IPS DF 4.7 (cell line): ENCODE data around the gene MEX3A.
"Not testable (repeated sequence)": the region's sequence is repeated elsewhere in the genome, so short reads cannot be mapped to it uniquely, and the experiment has no call there.

ENCODE experiments used
- DNase-seq: peaks from one replicate; pipeline ENCODE4 v3.0.0-alpha.2; 2013; ENCODE audit warnings: low spot score; ENCODE audit errors: extremely low read depth

MEX3A gene

DNA sequence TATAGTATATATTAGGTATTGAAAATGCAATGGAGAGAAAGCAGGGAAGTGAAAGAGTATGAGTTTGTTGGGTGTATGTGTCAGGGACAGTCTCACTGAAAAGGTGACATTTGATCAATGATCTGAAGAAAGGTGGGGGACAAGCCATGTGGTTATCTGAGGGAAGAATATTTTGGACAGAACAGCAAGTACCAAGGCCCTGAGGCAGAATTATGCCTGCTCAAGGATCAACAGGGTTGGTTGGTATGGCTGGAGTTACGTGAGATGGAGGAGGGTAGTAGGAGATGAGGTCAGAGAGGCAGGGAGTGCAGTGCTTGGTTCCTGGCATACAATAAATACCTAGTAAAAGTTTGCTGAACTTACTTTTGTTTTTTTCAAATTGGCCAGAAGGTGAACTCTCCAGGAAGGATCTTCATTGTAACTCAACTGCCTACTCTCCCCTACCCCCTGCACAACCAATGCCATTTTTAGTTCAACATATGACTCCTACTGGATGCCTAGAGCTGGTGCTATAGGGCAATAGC lies 25.9 kb downstream of the MEX3A start:
- no peak for DNase-seq

DNA sequence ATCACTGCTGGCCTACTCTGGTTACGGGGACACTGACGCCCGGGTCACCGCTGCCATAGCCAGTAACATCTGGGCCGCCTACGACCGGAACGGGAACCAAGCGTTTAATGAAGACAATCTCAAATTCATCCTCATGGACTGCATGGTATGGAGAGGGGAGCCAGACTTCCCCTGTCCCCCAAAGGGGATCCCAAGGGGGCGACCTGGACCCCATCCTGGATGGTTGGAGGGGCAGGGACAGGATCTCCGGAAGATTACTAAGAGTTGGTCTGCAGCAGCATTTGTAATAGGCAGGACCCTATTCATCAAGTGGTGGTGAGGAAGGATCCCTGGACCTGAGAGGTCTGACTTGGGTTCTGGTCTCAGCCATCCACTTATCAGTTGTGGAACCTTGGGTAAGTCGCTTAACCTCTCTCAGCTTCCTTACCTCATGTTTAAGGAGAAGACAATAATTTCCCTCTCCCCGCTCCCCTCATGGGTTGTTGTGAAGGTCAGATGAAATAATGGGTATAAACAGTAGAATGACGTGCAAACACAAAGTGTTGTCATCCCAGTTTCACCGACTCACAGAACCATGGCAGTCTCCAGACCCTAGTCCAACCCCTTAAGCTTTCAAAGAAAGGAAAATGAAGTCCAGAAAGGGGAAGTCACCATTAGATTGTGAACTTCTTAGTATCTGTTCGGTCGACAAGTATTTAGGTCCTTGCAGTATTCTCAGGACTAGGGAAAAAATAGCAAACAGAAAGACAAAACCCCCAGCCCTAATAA lies 26.8 kb downstream of the MEX3A start:
- no peak for DNase-seq

DNA sequence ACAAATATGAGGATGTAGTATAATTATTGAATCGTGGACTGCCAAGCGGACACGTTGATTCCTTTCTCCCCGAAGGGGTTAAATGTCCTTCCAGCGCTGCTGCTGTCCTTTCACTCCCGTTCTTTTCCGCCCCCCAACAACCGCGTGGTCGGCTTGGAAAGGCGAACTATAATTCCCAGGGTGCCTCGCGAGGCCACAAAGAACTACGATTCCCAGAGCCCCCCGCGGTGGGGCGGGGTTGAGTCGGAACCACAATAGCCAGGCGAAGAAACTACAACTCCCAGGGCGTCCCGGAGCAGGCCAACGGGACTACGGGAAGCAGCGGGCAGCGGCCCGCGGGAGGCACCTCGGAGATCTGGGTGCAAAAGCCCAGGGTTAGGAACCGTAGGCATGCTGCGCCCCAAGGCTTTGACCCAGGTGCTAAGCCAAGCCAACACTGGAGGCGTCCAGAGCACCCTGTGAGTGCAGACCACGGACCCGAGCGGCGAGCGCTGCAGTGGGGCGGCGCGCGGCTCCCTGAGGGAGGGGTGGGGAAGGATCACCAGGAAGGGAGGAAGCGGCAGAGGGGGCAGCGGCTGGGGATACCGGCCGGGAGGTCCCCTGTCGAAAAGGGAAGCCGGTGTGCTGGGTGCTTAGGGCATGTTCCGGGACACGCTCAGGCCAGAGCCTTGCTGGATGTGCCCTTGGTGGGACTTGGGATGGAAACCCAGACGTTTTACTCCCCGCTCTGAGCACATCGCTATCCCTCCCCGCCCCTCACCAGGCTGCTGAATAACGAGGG lies 27.6 kb downstream of the MEX3A start, which contains the start of gene LAMTOR2:
LAMTOR2 (plus strand) TSS at position 283 of the 781 bp plus-strand sequence; CDS start at position 391, 108 bp downstream.
- peak; percentile 92 for DNase-seq

DNA sequence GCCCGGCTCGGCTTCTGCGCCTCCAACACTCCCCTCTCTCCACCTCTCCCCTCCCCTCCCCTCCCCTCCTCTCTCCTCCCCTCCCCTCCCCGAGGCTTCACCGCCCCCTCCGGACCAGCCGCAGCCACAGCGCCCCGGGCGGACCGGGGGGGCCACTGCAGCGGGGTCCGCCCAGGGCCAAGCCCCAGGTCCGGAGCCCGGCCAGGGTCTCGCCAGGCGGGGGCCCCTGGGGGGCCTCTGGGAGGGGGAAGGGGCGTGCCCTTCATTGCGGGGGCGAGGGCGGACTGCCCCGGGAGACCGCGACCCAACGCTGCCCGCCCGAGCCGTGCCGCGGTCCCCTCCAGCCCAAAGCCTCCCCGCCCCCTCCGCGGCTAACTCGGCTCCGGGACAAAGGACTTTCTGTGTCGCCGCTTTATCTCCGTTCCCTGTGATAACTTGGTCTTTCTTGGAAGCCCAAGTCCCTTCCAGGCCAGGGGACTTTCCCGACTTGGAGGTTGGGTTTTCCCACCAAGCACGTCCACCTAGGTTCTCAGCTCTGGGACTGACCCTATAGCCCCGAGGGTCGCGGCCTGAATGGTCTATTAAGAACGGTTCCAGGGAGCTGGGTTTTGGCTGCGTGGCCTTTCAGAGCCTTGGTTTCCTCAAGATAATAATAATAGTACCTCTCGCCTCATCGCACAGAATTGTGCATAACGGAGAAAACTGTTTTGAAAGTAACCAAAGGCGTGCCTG lies 28.3 kb downstream of the MEX3A start, which contains the start of gene UBQLN4:
UBQLN4 (minus strand) TSS at position 31 of the 732 bp plus-strand sequence. CDS start 97 bp downstream, outside the sequence.
- no peak for DNase-seq

DNA sequence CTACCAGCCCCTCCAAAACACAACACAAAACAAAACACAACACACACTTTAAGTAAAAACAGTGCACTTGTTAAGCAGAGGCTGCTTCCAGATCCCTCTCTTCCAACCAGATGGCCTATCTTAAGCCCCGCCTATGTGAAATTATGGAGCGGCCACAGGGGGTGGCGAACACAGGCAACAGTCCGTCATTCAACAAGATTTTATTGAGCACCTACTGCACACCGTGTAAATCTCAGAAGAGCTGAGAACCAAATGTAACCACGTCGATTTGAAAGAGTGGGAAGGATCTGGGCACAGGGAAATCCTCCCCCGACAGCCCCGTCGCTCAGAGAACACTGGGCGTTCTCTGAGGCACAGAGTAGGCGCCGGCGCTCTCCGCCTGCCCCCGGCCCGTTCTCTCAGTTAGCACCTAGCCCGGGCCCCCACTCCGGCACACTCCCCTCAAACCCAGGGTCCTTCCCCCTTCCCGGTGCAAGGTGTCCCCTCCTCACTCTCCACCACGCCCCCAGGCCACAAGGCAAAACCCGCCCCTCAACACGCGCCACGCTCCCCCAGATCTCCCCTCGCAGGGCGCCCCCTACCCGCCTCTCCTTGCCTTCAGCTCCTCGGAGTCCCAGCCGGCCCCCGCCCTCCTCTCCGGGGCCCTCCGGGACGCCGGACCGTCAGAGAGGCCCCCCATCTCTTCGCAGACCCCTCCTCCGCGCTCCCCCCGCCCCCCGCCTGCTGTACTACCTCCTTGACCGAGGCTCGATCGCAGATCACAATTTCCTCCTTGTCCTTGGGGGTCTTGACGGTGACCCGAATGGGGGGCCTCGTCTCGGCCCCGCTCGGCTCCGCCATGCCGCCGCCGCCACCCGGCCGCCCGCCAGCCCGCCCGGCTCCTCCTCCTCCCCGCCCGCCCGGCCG lies 29.1 kb downstream of the MEX3A start:
- no peak for DNase-seq

DNA sequence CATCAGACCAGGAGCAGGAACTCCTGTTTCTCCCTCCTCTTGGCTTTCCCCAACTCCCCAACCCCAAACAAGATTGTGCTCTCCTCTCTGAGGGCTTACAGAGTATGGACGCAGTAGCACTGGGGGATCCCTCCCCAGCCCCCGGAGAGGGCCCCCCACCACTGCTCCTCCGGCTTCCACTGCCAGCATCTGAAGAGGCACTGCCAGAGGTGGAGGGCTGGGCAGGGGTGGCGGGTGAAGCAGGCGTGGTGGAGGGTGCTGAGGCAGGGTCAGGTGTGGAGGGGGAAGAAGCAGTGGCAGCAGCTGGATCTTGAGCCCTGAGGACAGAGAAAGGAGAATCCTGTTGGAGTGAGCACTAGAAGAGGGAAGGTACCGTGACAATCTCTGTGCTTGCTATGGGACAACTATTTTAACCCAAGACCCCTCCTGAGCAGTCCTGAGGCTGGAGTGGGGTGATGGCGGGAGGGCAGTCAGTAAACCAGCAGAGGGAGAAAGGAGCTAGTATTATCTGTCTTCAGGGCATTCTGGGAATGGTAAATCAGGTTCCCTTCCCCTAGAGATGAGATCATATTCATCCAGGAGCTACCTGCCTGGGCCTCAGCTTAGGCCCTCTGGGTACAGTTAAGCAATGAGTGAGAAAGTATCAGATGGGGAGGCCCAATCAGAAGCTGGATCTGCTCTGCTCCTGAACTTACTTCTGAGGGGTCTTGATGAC lies 31.1 kb downstream of the MEX3A start:
- DNase-seq, result no peak

DNA sequence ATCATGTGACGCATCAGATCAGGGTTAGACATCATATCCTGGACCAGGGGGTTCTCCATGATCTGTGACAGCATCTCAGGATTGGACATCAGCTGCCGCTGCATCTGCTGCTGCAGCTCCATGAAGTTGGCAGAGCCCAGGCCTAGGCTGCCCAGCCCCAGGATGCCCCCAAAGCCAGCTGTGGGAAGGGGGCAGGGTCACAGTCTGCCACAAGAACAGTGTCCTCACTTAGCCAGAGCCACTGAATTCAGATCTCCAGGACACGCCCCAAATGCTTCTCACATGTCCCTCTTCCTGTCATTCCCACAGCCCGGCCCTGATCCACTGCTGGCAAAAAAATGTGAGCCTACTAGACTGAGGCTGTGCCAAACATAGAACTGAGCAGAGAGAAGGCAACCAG lies 31.9 kb downstream of the MEX3A start:
- DNase-seq, result no peak

DNA sequence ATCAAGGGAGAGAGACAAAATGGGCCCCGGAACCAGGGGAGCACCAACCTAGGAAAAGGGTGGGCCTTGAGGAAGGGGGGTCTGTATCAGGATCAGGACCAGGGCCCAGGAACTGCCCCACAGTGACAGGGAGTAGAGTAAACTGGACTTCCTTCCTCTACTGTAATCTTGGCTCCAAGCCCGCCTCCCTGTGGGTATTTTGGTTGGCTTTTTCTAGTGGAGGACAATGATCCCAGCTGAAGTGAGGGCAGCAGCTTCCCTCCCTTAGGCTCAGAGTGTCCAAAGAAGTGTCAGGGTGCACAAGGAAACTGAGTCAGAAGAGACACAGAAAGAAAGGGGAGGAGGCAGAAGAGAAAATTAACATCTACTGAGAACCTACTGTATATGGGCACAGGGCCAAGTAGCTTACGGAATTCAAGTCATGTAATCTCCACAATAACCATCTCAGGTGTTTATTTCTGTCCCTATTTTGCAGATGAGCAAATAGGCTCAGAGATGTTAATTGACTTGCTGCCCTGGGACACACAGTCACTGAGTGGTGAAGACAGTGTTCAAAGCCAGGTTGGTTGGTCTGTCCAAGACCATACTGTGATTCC lies 33.5 kb downstream of the MEX3A start:
- DNase-seq, result no peak

DNA sequence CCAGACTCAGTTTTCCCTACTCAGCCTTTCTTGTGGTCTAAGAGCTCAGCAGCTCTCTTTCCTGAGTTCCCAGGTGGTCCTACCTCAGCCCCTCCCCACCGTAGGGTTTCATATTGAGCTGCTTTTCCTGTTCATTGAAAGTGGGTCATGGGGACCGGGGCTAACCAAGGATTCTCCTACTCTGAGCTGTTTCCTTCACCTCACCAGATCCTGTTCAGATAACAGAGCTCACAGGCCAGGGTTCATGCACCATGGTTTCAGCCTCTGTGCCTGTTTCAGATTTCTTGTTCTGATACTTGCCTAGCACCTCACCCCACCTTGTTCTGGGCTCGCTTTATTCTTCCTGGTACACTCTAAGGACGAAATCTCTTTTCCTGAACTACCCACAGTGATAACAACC lies 37.2 kb downstream of the MEX3A start:
- no peak for DNase-seq

DNA sequence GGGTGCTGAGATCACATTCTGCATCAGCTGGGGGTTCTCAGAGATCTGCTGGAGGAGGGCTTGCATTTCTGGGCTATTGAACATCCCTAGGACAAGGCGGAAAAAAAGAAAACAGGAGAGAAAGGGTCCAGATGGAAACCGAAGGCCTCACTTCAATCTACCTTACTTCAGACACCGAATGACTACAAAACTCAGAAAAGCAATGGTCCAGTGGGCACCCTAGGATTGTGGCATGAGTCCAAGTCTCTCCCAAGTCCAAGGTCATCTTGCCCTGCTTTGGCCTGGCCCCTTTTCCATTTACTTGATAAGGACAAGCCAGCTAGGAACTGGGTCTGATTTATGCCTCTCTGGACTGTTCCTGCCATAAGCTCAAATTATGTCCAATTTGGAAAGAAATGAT lies 39.4 kb downstream of the MEX3A start:
- DNase-seq, result no peak

DNA sequence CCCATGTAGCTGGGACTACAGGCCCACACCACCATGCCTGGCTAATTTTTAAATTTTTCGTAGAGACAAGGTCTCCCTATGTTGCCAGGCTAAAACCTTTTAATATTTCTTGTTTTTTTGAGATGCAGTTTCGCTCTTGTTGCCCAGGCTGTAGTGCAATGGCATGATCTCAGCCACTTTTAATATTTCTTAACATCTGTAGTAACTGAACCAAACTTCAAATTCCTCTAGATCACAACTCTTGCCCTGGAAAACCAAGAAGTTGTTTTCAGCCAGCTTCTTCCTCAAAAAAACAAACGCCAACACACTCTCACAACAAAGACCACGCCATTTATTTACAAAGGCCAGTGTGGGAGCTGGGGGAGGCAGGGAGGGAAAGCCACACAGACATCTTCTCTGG lies 47.3 kb downstream of the MEX3A start:
- not testable (repeated sequence) for DNase-seq

DNA sequence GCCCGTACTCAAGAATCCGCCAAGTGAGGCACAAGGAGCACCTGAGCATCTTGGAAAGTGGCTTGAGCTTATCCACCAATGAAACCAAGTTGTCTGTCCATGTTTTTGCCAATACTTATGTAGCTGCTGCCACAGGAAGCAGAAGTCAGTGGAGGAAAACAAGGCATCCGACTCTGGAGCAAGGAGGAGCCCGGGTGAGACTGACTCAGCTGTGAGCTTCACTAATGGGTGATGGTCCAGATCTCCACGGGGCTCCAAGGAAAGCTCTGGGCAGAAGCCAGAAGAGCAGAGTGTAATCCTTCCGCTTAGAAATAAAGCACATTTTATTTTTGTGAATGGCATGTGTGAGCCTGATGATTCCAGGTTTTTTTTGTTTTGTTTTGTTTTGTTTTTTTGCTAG lies 49.3 kb downstream of the MEX3A start:
- no peak for DNase-seq

DNA sequence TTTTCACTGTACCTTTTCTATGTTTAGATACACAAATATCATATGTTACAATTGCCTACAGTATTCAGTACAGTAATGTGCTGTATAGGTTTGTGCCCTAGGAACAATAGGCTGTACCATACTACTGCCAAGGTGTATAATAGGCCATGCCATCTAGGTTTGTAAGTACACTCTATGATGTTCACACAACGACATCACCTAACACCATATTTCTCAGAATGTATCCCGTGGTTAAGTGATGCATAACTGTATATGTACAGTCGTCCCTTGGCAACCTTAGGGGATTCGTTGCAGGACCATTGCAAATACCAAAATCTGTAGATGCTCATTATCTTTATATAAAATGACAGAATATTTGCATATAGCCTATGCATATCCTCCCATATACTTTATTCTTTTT lies 55.7 kb downstream of the MEX3A start:
- DNase-seq, result no peak

DNA sequence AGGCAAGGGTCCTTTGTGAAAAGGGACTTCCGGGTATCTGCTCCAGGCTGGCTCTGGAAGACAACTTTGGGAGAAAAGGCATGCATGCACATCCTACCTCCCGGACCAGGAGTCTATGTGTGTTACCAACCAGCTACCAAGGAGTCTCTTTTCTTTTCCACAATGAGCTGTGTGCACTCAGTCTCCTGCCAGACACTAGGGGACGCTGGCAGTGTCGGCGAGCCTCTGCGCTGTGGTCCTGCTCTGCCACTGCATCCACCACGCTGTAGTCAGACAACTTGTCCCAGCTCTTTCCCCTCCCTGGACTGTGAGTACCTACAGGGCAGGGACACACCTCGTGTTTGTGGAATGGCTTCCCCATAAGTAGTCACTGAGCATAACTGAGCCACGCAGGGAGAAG lies 56.4 kb downstream of the MEX3A start:
- DNase-seq, result peak; percentile 38

DNA sequence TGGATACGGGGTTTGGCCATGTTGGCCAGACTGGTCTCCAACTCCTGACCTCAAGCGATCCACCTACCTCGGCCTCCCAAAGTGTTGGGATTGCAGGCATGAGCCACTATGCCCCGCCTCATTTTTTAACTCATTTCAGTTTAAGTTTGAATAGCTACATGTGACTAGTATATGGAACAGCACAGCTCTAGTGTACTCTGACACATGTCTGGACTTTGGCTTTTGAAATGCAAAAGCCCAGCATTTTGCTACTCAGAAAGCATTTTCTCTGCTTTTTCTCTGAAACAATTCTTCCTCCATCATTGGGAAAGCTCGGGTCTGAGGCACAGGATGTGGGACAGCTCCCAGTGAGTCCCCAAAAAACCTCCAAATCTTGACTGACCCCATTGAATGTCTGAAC lies 57.5 kb downstream of the MEX3A start:
- no peak for DNase-seq
